Left renal pelvis (tissue), 4 donors: Measurements from ENCODE around the gene CNTN1. TPM values are rescaled to one million over a fixed set of nuclear protein-coding genes. Genes with fewer than 3 reads are reported as not detected.
A peak's percentile ranks its signal among the peaks of the same experiment; 100 is the strongest.
"Not testable (repeated sequence)": the region's sequence is repeated elsewhere in the genome, so short reads cannot be mapped to it uniquely, and the experiment has no call there.

Experiments
- DNase-seq, 4 donors: peaks; one replicate each; pipeline ENCODE4 v3.0.0-alpha.2; 2013; ENCODE audit warnings: low read depth in 4 of 4, low spot score in 3 of 4
- polyA plus RNA-seq, 4 donors: library from polyadenylated mRNA; unstranded; fragments of 120-200 nt; gene quantifications; one replicate each; pipeline ENCODE4 v1.2.1, GENCODE V29; 2013; ENCODE audit not compliant: insufficient read length in 4 of 4

The CNTN1 gene
- polyA plus RNA-seq, 4 donors: 28.0 to 125 (median 63.3) TPM

DNA sequence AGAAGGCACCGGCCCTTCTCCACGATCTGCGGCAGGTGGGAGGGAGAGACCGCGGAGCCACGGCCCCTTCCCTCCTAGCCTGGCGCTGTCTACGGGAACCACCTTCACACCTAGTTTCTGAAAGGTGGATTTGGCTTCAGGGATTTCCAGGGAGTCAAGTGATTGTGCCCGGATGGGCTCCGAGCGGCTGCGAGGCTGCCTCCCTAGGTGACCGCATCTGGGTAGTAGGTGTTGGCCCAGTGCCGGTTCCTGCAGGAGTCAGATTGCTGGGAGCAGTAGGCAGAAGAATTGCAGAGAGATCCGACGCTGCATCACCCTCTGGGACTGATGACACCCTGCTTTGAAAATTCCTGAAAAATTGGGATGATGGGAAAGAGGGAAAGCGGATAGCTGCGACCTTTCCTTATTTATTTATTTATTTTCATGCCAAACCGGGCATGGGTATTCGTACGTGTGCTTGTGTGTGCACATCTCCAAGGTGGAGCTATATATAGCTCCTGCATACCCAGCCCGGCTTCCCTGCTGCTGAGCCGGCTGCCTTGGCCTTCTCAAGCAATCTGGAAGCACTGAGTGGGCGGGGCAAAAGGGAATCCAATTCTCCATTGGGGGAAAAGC is 1.1 kb downstream of the CNTN1 start:
- DNase-seq: peak in 1 of 4 donors; percentile 14

GRCh38 chr12:40697566-40698259 is 5.5 kb downstream of the CNTN1 start:
- DNase-seq: peak in 1 of 4 donors; percentile 7

DNA sequence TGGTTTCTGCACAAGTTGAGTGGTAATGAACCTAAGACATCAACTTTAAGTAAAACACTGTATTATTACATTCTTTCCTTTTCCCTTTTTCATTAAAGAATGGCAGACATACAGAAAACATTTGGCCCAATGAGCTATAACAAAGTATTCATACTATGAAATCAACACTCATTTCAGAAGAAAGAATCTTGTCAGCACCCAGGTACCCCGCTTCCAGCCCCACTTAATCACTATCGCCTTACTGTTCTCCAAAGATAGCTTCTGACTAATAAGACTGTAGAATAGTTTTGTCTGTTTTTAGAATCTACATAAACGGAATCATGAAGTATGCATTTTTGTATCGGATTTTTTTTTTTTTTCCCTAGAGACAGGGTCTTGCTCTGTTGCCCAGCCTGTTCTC is 9.5 kb downstream of the CNTN1 start:
- DNase-seq: no peak

DNA sequence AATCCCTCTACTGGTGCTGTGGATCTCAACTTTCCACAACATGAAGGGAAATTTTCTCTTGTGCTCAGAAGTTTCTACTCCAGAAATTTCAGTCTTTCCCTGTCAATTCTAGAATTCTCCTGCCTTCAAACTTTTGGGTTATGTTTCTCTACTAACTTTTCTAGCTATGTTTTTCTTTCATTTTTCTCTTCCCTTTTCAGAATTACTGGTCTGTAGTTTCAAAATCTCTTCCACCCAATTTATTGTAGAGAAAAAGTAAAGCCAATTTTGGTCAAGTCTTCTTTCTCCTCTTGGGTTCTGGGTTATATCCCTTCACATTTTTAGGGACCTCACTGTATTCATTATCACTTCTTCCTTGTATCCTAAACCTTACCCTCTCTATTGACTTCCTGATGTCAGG is 18.9 kb downstream of the CNTN1 start:
- DNase-seq: no peak

- no peak for DNase-seq
These were observed 22.4 kb downstream of the CNTN1 start for GRCh38 chr12:40714636-40715035.

GRCh38 chr12:40716037-40716436 is 23.8 kb downstream of the CNTN1 start:
- no peak for DNase-seq

GRCh38 chr12:40717576-40717975 is 25.3 kb downstream of the CNTN1 start:
- no peak for DNase-seq

DNA sequence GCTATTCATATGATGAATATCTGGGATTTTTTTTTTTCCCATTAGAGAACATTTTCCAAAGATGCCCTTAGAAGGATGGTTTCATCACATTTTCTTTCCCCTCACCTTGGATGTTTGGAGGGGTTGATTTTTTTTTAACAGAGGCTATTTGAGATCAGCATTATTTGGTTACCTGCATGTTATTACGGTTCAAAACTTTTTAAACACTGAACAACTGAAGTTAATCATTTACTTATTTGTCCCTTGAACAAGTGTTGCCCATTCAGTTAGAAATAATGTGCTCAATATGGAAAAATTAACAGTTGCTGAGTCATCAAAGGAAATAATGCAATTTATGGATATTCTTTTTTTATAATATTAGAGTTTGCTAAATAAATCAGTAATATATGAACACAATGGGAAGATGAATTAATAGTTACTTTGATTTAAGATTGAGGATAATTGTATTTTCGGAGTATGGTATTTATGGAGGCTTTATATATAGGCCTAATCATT is 26.7 kb downstream of the CNTN1 start:
- DNase-seq: no peak

DNA sequence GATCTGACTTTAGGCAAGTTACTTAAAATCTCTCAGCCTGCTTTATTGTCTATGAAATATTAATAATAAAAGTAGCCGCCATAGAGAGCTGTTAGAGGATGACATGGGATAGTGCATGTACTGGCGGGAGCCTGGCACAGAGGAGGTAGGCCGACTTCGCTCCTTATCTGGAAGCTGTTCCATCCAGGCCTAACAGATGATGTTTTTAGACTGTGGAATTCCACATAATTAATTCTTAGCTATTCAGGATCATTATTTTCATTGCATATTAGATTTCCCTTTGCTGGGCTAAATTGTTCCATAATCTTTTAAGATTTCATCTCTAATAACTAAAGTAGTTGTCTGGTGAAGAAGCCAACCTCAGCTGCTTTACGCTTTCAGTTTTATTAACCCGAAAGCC is 30.8 kb downstream of the CNTN1 start:
- no peak for DNase-seq

- DNase-seq: no peak
These were observed 34.1 kb downstream of the CNTN1 start for GRCh38 chr12:40726366-40726765.

GRCh38 chr12:40727774-40728483 is 35.7 kb downstream of the CNTN1 start:
- DNase-seq: no peak

DNA sequence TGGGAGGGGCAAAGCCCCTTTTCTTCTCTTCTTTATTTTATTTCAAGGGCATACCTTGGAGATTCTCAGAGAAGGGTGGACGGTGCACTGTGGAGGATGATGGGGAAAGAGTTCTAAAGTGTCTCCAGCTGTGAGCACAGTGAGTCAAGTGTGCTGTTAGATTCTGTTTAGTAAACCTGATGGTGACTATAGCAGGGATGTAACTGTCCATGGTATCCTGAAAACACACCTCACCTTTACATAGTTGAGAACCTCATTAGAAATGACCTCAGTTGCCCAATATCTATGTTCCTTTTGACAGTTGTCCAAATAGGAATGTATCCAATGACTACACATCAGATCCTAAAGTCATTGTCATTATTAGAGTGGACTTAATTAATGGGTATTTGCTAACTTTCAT is 38.0 kb downstream of the CNTN1 start:
- no peak for DNase-seq

GRCh38 chr12:40733871-40734270 is 41.6 kb downstream of the CNTN1 start:
- DNase-seq: no peak

DNA sequence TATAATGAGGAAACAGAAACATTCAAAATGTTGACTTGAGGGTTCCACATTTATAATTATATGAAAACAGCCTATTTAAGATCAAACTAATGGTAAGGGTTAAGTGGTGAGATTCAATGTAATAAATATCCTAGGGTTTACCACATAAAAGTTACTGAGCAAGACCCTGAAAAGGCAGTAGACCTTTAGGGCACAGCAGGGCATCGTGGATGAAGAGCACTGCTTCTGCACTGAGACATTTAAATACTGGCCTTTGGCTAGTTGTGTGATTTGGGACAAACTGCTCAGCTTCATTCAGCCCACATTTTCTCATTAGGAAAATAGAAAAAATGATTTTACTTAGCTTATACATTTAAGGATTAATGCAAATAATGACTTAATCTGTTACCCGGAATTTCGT is 42.0 kb downstream of the CNTN1 start:
- DNase-seq: no peak

GRCh38 chr12:40735551-40736230 is 43.5 kb downstream of the CNTN1 start:
- DNase-seq: no peak

- DNase-seq: not testable (repeated sequence)
These were observed 45.2 kb downstream of the CNTN1 start for GRCh38 chr12:40737416-40737815.

- no peak for DNase-seq
These were observed 46.6 kb downstream of the CNTN1 start for GRCh38 chr12:40738856-40739255.

DNA sequence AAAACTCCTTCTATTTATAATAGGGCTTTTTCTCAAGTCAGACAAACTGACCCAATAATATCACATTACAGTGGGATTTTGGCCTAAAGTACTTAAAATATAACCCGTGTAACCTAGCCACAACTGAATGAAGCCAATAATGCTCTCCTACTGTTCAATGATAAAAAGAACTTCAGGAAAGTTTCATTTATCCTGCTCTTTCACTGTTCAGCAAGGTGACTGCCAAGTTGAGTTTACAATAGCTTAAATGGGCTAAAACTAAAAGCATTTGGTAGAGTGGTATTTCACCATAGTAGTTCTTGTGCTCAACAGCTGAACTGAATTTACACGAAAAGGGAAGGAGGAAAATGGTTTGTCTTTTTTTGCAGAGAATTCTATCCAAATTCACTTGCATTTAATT is 49.8 kb downstream of the CNTN1 start:
- no peak for DNase-seq

DNA sequence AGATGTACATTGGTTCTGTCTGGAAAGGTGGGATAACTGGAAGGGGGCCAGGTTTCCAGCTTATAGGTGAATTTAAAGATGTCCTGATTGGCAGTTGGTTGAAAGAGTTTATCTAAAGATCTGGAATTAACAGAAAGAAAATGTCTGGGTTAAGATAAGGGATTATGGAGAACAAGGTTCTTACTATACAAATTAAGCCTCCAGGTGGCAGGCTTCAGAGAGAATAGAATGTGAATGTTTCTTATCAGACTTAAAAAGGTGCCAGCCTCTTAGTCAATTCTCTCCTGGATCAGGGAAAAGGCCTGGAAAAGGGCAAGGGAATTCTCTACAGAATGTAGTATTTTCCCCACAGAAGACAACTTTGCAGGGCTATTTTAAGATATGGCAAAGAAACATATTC is 53.1 kb downstream of the CNTN1 start:
- DNase-seq: no peak

DNA sequence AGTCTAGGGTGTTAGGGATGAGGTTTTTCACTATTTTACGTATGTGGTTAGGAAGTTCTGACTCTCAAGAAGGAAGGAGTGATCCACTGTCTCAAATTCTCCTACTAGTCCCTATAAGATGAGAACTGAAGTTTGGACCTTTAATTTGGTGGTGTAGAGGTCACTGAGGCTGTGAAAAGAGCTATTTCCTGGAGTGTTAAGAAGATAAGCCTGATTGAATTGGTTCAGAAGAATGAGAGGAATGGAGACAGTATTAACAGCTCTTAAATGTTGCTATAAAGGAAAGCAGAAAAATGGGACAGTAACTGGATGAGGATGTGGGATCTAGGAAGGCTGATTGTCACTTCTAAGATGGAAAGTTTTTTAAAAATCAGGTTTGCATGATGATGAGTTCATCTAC is 57.6 kb downstream of the CNTN1 start:
- DNase-seq: no peak

DNA sequence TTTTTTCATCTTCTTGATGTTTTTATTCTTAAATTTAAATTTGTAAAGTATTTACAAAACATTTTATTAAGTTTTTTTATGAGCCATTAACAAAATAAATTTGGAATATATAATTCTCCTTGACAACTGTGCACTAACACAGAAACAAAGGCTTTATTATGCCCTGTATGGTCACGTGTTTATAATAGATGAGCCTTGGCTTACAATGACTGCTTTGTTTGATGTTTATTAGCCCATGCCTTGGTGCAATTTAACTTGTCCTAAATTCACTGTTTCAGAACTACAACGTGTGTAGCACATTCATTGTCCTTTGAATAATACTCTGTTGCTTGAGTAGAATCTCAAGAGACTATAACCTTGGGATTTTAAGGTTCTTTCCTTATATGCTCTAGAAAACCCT is 59.8 kb downstream of the CNTN1 start:
- DNase-seq: no peak
